Omental fat pad (tissue), 4 donors: ENCODE measurements around the gene ARL11. TPM values are rescaled to one million over a fixed set of nuclear protein-coding genes. Genes with fewer than 3 reads are reported as not detected.
"Not testable (repeated sequence)": the region's sequence is repeated elsewhere in the genome, so short reads cannot be mapped to it uniquely, and the experiment has no call there.

ENCODE experiments used
- ATAC-seq: fragments of 150-250 bp; one replicate; pipeline ENCODE4 v1.9.1; 2016; ENCODE audit warnings: mild to moderate bottlenecking, moderate library complexity; ENCODE audit not compliant: low FRiP score
- DNase-seq: peaks from one replicate; pipeline ENCODE4 v3.0.0-alpha.2; 2019; ENCODE audit warnings: low spot score
- CTCF ChIP-seq, 3 donors: fragments of 450-650 bp; IDR thresholded peaks; one replicate each; pipeline ENCODE4 v1.5.1; 2016 to 2017; ENCODE audit warnings: antibody characterized with exemption in 3 of 3, mild to moderate bottlenecking in 3 of 3, moderate library complexity in 2 of 3
- total RNA-seq, 4 donors: library from RNA; depleted of rRNA; stranded (reverse); fragments of >200 nt; gene quantifications; one replicate each; pipeline ENCODE4 v1.1.0, GENCODE V29; 2016

Gene ARL11
- total RNA-seq, 4 donors from 2014 or later, result 0.93 to 4.9 (median 1.6) TPM

- peak in 1 of 3 donors; percentile 24 for TF ChIP-seq CTCF (IDR thresholded peaks at IDR 0.05)
- ATAC-seq (peak; percentile 94), DNase-seq (peak; percentile 66)
Observed at GRCh38 chr13:49606747-49607648, 21.3 kb upstream of the ARL11 start.

GRCh38 chr13:49607761-49608160 is 20.5 kb upstream of the ARL11 start:
- ATAC-seq, result no peak
- no peak for DNase-seq
- no peak for TF ChIP-seq CTCF (IDR thresholded peaks at IDR 0.05)

GRCh38 chr13:49608651-49609331 is 19.5 kb upstream of the ARL11 start:
- no peak for TF ChIP-seq CTCF (IDR thresholded peaks at IDR 0.05)
- ATAC-seq, result no peak
- no peak for DNase-seq

GRCh38 chr13:49610176-49610575 is 18.1 kb upstream of the ARL11 start:
- ATAC-seq (no peak), DNase-seq (no peak)
- TF ChIP-seq CTCF (IDR thresholded peaks at IDR 0.05), result no peak

- DNase-seq, ATAC-seq: not testable (repeated sequence)
Observed at GRCh38 chr13:49612042-49612441, 16.3 kb upstream of the ARL11 start.

- DNase-seq, result no peak
- ATAC-seq, result no peak
- no peak for TF ChIP-seq CTCF (IDR thresholded peaks at IDR 0.05)
Observed at GRCh38 chr13:49615836-49616675, 12.3 kb upstream of the ARL11 start.

GRCh38 chr13:49616676-49617065 is 11.6 kb upstream of the ARL11 start:
- no peak for TF ChIP-seq CTCF (IDR thresholded peaks at IDR 0.05)
- DNase-seq (no peak), ATAC-seq (no peak)
